ENCODE data around the gene KIAA0232.

KIAA0232 gene

DNA sequence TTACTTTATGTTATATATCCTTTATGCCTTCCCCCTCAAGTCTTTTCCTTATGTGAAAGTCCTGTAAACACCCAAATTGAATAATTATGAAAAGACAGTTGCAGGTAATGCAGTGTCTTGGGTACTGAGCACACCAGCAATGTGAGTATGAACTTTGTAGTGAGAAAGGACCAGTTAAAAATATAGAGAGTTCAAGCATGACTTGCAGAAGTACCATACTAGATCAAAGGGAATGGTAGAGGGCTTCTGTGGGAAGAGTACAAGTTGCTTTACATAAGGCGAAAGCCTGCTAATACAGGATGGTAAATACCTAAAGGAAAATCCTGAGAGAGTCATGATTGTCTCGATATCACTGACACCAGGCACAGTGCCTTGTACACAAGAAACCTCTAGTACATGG, 25.7 kb downstream of the KIAA0232 start:
- Histone ChIP-seq H3K36me3 (ENCODE audit: control insufficient read depth in 2 of 2, insufficient read depth in 2 of 2, low read length in 2 of 2) (no peaks in the 10 kb centered on the region), H3K4me1 (ENCODE audit: control insufficient read depth, insufficient read depth, low read length) (peaks cover 3% of the 10 kb centered on the region), H3K27me3 (ENCODE audit: control insufficient read depth in 1 of 2, insufficient read depth in 2 of 2, low read length in 2 of 2) (no peaks in the 10 kb centered on the region), H3K9ac (ENCODE audit: low read length in 2 of 2) (no peak overlapping the region), H3K4me3 (ENCODE audit: low read length in 2 of 2) (no peak overlapping the region), H3K27ac (ENCODE audit: low read length) (no peak overlapping the region), H3K9me3 (ENCODE audit: control insufficient read depth in 2 of 2, low read length in 2 of 2) (no peaks in the 10 kb centered on the region)

DNA sequence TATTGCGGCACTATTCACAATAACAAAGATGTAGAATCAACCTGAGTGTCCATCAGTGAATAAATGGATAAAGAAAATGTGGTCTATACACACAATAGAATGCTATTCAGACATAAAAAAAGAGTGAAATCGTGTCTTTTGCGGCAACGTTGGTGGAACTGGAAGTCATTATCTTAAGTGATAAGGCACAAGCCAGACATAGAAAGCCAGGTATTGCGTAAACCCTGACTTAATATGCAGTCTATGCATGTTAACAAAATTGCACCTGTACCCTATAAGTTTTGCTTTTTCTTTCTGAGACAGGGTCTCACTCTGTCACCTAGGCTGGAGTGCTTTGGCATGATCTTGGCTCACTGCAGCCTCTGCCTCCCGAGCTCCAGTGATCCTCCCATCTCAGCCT, 28.6 kb downstream of the KIAA0232 start:
- no peaks in the 10 kb centered on the region for H3K27me3 ChIP-seq (ENCODE audit: control insufficient read depth in 1 of 2, insufficient read depth in 2 of 2, low read length in 2 of 2)

DNA sequence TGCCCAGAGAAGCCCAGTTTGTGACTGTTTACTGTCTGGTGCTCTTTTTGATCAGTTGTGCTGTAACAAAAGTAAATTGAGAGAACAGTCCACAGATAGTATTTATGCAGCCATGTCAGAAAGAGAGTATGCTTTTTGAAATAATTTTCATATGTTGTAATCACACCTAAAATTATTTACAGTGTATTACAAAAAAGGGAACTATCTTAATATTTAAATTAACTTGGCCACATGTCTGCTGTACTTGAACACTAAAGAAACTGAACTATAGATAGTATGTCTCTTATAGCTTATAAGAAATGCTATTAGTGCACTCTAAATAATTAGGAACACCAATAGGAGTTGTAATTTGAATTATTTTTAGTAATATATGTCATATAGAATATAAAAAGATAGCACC, 30.2 kb downstream of the KIAA0232 start:
- no peaks in the 10 kb centered on the region for H3K9me3 ChIP-seq (ENCODE audit: control insufficient read depth in 2 of 2, low read length in 2 of 2)
- no peak overlapping the region for H3K4me3 ChIP-seq (ENCODE audit: low read length in 2 of 2)
- no peak overlapping the region for H3K9ac ChIP-seq (ENCODE audit: low read length in 2 of 2)
- H3K27me3 ChIP-seq (ENCODE audit: control insufficient read depth in 1 of 2, insufficient read depth in 2 of 2, low read length in 2 of 2) = no peaks in the 10 kb centered on the region
- H3K36me3 ChIP-seq (ENCODE audit: control insufficient read depth in 2 of 2, insufficient read depth in 2 of 2, low read length in 2 of 2) = no peaks in the 10 kb centered on the region
- H3K4me1 ChIP-seq (ENCODE audit: control insufficient read depth, insufficient read depth, low read length) = no peaks in the 10 kb centered on the region
- no peak overlapping the region for H3K27ac ChIP-seq (ENCODE audit: low read length)

More for the DNA sequence above, 28.6 kb downstream of the KIAA0232 start:
- H3K4me3 ChIP-seq (ENCODE audit: low read length in 2 of 2) = no peak overlapping the region
- H3K36me3 ChIP-seq (ENCODE audit: control insufficient read depth in 2 of 2, insufficient read depth in 2 of 2, low read length in 2 of 2) = no peaks in the 10 kb centered on the region
- no peak overlapping the region for H3K9ac ChIP-seq (ENCODE audit: low read length in 2 of 2)
- no peaks in the 10 kb centered on the region for H3K9me3 ChIP-seq (ENCODE audit: control insufficient read depth in 2 of 2, low read length in 2 of 2)
- no peak overlapping the region for H3K27ac ChIP-seq (ENCODE audit: low read length)
- no peaks in the 10 kb centered on the region for H3K4me1 ChIP-seq (ENCODE audit: control insufficient read depth, insufficient read depth, low read length)

DNA sequence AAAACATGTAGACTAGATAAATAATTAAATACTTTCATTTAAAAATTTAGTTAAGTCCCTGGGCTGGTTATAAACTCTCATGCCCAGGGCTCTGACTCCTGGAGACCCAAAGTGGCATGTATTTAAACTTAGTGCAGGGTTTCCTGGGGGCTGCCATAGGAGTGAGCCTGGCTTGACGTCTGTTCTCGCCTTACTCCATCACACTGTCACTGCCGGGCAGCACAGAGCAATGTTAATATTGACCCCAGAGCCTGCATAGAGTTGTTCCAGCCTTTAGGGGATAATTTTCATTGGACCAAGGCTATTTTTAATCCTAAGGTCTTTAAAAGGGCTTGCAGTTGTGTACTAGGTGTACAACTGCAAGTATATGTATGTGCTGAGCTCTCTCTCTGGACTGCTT, 31.2 kb downstream of the KIAA0232 start:
- Histone ChIP-seq H3K4me1 (ENCODE audit: control insufficient read depth, insufficient read depth, low read length) (no peaks in the 10 kb centered on the region), H3K27ac (ENCODE audit: low read length) (no peak overlapping the region), H3K27me3 (ENCODE audit: control insufficient read depth in 1 of 2, insufficient read depth in 2 of 2, low read length in 2 of 2) (no peaks in the 10 kb centered on the region), H3K4me3 (ENCODE audit: low read length in 2 of 2) (no peak overlapping the region), H3K9ac (ENCODE audit: low read length in 2 of 2) (no peak overlapping the region), H3K9me3 (ENCODE audit: control insufficient read depth in 2 of 2, low read length in 2 of 2) (no peaks in the 10 kb centered on the region), H3K36me3 (ENCODE audit: control insufficient read depth in 2 of 2, insufficient read depth in 2 of 2, low read length in 2 of 2) (no peaks in the 10 kb centered on the region)

DNA sequence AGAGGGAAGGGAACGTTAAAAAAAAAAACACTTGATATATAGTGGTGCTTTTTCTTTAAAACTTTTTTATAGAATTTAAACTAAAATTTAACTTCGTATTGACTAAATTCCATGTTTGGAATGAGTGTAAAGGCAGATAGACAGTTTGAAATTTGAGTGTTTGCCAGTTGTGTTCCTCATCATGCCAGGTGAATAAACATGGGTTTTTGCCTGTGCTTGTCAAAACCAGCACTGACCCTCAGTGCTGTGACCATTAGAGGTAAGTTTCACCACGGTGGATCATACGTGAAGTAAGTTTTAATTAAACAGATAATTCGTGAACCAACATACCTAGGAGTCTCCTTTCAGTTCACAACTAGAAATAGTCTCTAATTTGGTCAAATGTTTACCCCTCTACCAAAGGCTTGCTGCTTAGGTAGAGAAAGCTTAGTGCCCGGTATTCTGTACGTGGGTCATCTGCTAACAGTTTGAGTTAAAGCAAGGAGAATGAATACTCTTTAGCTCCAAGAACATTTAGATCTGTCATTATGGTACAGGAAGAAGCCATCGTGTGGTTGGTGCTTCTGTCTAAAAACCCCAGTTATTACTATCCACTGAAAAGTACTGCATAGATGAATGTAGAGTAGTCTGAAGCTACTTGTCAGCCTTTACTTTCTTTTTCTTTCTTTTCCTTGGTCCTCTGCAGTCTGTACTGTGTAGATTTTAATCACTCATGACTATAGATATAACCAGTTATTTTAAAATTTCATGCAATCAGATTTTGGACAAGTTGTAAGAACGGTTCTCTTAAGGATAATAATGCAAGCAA, 32.7 kb downstream of the KIAA0232 start:
- H3K36me3 ChIP-seq (ENCODE audit: control insufficient read depth in 2 of 2, insufficient read depth in 2 of 2, low read length in 2 of 2) = no peaks in the 10 kb centered on the region
- no peak overlapping the region for H3K9ac ChIP-seq (ENCODE audit: low read length in 2 of 2)
- no peaks in the 10 kb centered on the region for H3K27me3 ChIP-seq (ENCODE audit: control insufficient read depth in 1 of 2, insufficient read depth in 2 of 2, low read length in 2 of 2)
- no peaks in the 10 kb centered on the region for H3K9me3 ChIP-seq (ENCODE audit: control insufficient read depth in 2 of 2, low read length in 2 of 2)
- H3K27ac ChIP-seq (ENCODE audit: low read length) = no peak overlapping the region
- H3K4me3 ChIP-seq (ENCODE audit: low read length in 2 of 2) = no peak overlapping the region
- H3K4me1 ChIP-seq (ENCODE audit: control insufficient read depth, insufficient read depth, low read length) = no peaks in the 10 kb centered on the region

DNA sequence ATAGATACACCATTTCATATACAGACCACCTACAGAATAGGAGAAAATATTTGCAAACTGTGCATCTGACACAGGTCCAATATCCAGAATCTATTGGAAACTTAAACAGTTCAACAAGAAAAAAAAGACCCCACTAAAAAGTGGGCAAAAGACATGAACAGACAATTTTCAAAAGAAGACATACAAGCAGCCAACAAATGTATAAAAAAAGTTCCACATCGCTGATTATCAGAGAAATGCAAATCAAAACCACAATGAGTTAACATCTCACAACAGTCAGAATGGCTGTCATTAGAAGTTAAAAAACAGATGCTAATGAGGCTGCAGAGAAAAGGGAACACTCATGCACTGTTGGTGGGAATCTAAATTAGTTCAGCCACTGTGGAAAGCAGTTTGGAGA, 36.8 kb downstream of the KIAA0232 start:
- no peaks in the 10 kb centered on the region for H3K4me1 ChIP-seq (ENCODE audit: control insufficient read depth, insufficient read depth, low read length)
- H3K9ac ChIP-seq (ENCODE audit: low read length in 2 of 2) = no peak overlapping the region
- H3K9me3 ChIP-seq (ENCODE audit: control insufficient read depth in 2 of 2, low read length in 2 of 2) = peaks cover 2 to 3% of the 10 kb centered on the region in 2 donors
- peaks cover 1% of the 10 kb centered on the region in 2 donors for H3K36me3 ChIP-seq (ENCODE audit: control insufficient read depth in 2 of 2, insufficient read depth in 2 of 2, low read length in 2 of 2)
- H3K27ac ChIP-seq (ENCODE audit: low read length) = no peak overlapping the region
- no peak overlapping the region for H3K4me3 ChIP-seq (ENCODE audit: low read length in 2 of 2)
- no peaks in the 10 kb centered on the region for H3K27me3 ChIP-seq (ENCODE audit: control insufficient read depth in 1 of 2, insufficient read depth in 2 of 2, low read length in 2 of 2)

DNA sequence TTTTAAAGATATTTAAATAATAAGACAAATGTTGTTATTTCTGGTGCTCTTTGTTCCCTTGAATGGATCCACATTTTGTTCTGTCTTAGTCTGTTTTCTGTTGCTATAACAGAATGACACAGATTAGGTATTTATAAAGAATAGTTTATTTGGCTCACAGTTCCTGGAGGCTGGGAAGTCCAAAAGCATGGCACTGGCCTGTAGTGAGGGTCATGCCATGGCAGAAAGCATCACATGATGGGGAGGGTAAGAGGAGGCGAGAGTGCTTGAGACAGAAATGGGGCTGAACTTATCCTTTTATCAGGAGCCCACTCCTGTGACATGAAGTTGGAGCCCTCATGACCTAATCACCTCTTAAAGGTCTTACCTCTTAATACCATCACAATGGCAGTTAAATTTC, 38.2 kb downstream of the KIAA0232 start:
- H3K27me3 ChIP-seq (ENCODE audit: control insufficient read depth in 1 of 2, insufficient read depth in 2 of 2, low read length in 2 of 2) = no peaks in the 10 kb centered on the region
- H3K4me1 ChIP-seq (ENCODE audit: control insufficient read depth, insufficient read depth, low read length) = no peaks in the 10 kb centered on the region
- H3K27ac ChIP-seq (ENCODE audit: low read length) = no peak overlapping the region
- H3K9ac ChIP-seq (ENCODE audit: low read length in 2 of 2) = no peak overlapping the region
- H3K36me3 ChIP-seq (ENCODE audit: control insufficient read depth in 2 of 2, insufficient read depth in 2 of 2, low read length in 2 of 2) = peaks cover 8 to 9% of the 10 kb centered on the region in 2 donors
- peaks cover 2 to 3% of the 10 kb centered on the region in 2 donors for H3K9me3 ChIP-seq (ENCODE audit: control insufficient read depth in 2 of 2, low read length in 2 of 2)
- H3K4me3 ChIP-seq (ENCODE audit: low read length in 2 of 2) = no peak overlapping the region

DNA sequence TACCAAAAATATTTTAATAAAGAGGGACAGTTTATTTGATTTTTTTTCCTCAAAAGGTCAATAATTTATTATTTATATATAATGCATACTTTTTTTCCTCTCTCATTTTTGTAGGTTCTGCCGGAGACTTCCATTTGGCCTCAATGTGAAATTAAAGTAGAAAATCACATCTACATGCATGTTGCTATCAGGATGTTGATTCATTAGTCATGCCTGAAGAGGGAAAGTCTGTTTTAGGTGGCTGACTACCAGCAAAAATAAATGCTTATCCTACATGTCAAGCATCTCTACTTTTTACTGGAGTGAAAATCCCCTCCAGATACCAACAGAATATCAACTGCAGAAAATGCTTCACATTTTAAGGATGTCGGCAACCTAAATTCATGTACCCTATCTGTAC, 41.5 kb downstream of the KIAA0232 start:
- Histone ChIP-seq H3K9me3 (ENCODE audit: control insufficient read depth in 2 of 2, low read length in 2 of 2) (peaks cover 2 to 3% of the 10 kb centered on the region in 2 donors), H3K9ac (ENCODE audit: low read length in 2 of 2) (no peak overlapping the region), H3K36me3 (ENCODE audit: control insufficient read depth in 2 of 2, insufficient read depth in 2 of 2, low read length in 2 of 2) (peaks cover 14 to 17% of the 10 kb centered on the region in 2 donors), H3K27me3 (ENCODE audit: control insufficient read depth in 1 of 2, insufficient read depth in 2 of 2, low read length in 2 of 2) (no peaks in the 10 kb centered on the region), H3K27ac (ENCODE audit: low read length) (no peak overlapping the region), H3K4me1 (ENCODE audit: control insufficient read depth, insufficient read depth, low read length) (no peaks in the 10 kb centered on the region), H3K4me3 (ENCODE audit: low read length in 2 of 2) (no peak overlapping the region)

DNA sequence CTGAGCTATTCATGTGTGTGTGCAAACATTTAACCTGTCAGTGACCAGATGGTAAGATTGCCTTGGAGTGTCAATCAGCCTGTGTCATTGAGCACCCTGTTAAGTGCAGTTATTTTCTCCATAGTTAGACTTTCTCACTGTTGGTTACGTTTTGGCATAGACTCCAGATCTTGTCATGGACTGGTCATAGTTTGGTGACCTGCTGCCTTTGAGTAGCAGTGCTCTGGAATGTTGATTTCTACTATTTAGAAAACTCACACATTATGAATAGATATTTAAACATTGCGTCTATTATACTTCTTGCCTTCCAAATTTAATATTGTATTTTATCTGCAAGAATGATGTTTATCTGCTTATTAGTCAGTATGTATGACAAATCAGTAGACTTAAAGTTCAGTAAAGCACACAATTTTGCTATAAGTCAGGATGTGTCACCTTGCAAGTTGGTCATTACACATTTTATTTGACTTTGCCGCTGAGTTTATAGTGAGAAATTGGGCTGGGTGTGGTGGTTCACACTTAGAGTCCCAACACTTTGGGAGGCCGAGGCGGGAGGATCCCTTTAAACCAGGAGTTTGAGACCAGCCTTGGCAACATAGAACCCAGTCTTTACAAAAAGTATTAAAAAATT, 42.4 kb downstream of the KIAA0232 start:
- H3K9me3 ChIP-seq (ENCODE audit: control insufficient read depth in 2 of 2, low read length in 2 of 2) = peaks cover 2 to 3% of the 10 kb centered on the region in 2 donors
- no peaks in the 10 kb centered on the region for H3K4me1 ChIP-seq (ENCODE audit: control insufficient read depth, insufficient read depth, low read length)
- H3K4me3 ChIP-seq (ENCODE audit: low read length in 2 of 2) = no peak overlapping the region
- H3K27ac ChIP-seq (ENCODE audit: low read length) = no peak overlapping the region
- H3K36me3 ChIP-seq (ENCODE audit: control insufficient read depth in 2 of 2, insufficient read depth in 2 of 2, low read length in 2 of 2) = peaks cover 14 to 19% of the 10 kb centered on the region in 2 donors
- no peaks in the 10 kb centered on the region for H3K27me3 ChIP-seq (ENCODE audit: control insufficient read depth in 1 of 2, insufficient read depth in 2 of 2, low read length in 2 of 2)
- no peak overlapping the region for H3K9ac ChIP-seq (ENCODE audit: low read length in 2 of 2)

DNA sequence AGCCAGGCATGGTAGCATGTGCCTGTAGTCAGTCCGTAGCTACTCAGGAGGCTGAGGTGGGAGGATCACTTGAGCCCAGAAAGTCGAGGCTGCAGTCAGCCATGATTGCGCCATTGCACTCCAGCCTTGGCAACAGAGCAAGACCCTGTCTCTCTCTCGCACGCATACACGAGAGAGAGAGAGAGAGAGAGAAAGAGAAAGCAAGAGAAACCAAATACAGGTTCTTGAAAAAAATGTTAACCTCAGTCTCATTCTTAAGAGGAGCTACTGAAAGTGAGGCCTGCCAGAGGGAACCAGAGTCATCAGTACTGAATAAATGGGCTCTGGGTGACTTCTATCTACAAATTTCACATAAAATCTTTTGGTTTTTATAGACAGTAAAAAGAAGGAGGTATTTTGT, 42.9 kb downstream of the KIAA0232 start:
- no peaks in the 10 kb centered on the region for H3K27me3 ChIP-seq (ENCODE audit: control insufficient read depth in 1 of 2, insufficient read depth in 2 of 2, low read length in 2 of 2)
- H3K9ac ChIP-seq (ENCODE audit: low read length in 2 of 2) = no peak overlapping the region
- H3K9me3 ChIP-seq (ENCODE audit: control insufficient read depth in 2 of 2, low read length in 2 of 2) = peaks cover 2 to 3% of the 10 kb centered on the region in 2 donors
- no peaks in the 10 kb centered on the region for H3K4me1 ChIP-seq (ENCODE audit: control insufficient read depth, insufficient read depth, low read length)
- H3K27ac ChIP-seq (ENCODE audit: low read length) = no peak overlapping the region
- H3K36me3 ChIP-seq (ENCODE audit: control insufficient read depth in 2 of 2, insufficient read depth in 2 of 2, low read length in 2 of 2) = peaks cover 14 to 21% of the 10 kb centered on the region in 2 donors
- no peak overlapping the region for H3K4me3 ChIP-seq (ENCODE audit: low read length in 2 of 2)
